ENCODE data around the gene FBLN1. TPM values are rescaled to one million over a fixed set of nuclear protein-coding genes. Genes with fewer than 3 reads are reported as not detected.

The FBLN1 gene
- total and polyA plus RNA-seq, 2 of the 13 experiments (the other 11 are each of a cell fraction or from before 2014, with no cell fraction given), result 37.3 to 103 TPM

DNA sequence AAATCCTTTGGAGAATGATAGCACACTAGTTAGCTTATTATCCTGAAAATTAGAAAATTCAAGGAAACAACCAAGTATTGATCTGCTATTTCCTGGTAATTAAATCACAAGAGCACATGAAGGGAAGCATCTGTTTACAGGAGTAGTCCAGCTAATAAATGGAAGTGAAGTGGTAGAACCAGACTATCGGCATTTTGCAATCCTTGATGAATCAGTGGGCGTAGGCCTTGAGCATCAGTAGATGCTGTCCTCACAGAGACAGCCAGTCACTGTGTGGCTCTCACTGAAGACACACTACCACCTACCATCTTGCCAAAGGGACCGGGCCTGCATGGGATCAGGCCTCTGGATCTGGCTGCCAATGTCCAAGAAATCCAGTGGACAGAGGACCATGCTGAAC, 69.8 kb downstream of the FBLN1 start (continued):
- TF ChIP-seq, protein P1, sequence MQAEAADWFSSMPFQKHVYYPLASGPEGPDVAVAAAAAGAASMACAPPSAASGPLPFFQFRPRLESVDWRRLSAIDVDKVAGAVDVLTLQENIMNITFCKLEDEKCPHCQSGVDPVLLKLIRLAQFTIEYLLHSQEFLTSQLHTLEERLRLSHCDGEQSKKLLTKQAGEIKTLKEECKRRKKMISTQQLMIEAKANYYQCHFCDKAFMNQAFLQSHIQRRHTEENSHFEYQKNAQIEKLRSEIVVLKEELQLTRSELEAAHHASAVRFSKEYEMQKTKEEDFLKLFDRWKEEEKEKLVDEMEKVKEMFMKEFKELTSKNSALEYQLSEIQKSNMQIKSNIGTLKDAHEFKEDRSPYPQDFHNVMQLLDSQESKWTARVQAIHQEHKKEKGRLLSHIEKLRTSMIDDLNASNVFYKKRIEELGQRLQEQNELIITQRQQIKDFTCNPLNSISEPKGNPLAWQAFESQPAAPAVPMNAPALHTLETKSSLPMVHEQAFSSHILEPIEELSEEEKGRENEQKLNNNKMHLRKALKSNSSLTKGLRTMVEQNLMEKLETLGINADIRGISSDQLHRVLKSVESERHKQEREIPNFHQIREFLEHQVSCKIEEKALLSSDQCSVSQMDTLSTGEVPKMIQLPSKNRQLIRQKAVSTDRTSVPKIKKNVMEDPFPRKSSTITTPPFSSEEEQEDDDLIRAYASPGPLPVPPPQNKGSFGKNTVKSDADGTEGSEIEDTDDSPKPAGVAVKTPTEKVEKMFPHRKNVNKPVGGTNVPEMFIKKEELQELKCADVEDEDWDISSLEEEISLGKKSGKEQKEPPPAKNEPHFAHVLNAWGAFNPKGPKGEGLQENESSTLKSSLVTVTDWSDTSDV (CRISPR knock-in tag; IDR thresholded peaks at IDR 0.05), result no peak

DNA sequence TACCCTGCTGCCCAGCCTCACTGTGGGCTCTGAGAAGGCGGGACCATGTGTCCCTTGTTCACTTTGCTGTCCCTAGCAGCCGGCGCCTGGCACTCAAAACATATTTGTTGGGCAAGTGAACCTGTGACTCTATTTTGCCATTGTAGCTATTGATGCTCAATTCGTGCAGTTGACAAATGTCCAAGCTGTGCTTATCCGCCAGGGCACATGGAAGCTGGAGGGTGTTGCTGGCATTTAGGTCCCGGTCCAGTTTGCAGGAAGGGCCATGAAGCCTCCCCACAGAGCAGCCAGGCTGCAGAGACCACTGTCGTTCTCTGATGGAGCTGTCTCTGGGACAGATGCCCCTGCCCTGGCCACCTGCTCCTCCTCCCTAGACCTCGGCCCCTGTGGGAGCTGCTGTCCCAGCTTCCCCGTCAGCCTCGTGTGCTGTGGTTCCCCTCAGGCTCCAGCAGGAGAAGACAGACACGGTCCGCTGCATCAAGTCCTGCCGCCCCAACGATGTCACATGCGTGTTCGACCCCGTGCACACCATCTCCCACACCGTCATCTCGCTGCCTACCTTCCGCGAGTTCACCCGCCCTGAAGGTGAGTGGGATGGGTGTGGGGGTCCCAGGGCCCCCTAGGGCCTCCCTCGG, 71.5 kb downstream of the FBLN1 start:
- intact Hi-C loops (cut with micrococcal nuclease; ENCODE audit: unreplicated experiment) (no loop called here), in situ Hi-C loops (cut with HindIII; ENCODE audit: extremely low pct_ligation_motif_present, low pct_unique_long_range_greater_than_20kb) (no loop called here)
- CTCF ChIA-PET (ENCODE audit: low intra/inter-chr PET ratio, low total read pairs), result no interaction called here

More for the DNA sequence above, 71.5 kb downstream of the FBLN1 start:
- FAIRE-seq, result no peak
- ATAC-seq, result no peak
- no peak overlapping the region for H3K9ac ChIP-seq (ENCODE audit: insufficient read depth, low read depth, low read length)
- POLR2A ChIA-PET, result no interaction called here
- H2AFZ ChIP-seq (ENCODE audit: low read length), result no peak overlapping the region
- no peaks in the 10 kb centered on the region for H3K27me3 ChIP-seq (ENCODE audit: control insufficient read depth in 1 of 2, insufficient read depth in 2 of 2, low read length in 2 of 2)
- H3K27ac ChIP-seq (ENCODE audit: extremely low read length, insufficient read depth, low read length), result no peak overlapping the region
- no peaks in the 10 kb centered on the region for H3K79me2 ChIP-seq (ENCODE audit: insufficient read depth, low read length)
- H3K9me3 ChIP-seq (ENCODE audit: low read length), result peaks cover 21% of the 10 kb centered on the region
- no peaks in the 10 kb centered on the region for H3K4me1 ChIP-seq (ENCODE audit: insufficient read depth, low read length)
- 92% methylated on average over 18 of the region's 23 CpGs for WGBS (ENCODE audit: low lambda C conversion rate)
- H3K36me3 ChIP-seq (replicated peaks in 1 of 2; ENCODE audit: control insufficient read depth in 1 of 2, insufficient read depth in 2 of 2, low read length in 2 of 2), result peaks cover 1 to 4% of the 10 kb centered on the region in 2 experiments; a peak in 2 of 5 replicates
- no peak for DNase-seq (ENCODE audit: low spot score)
- TF ChIP-seq CC2D1A (CRISPR knock-in tag; IDR thresholded peaks at IDR 0.05) (no peak), NR2F2 (IDR thresholded peaks at IDR 0.05; ENCODE audit: borderline replicate concordance, low read depth) (no peak), NFE2 (CRISPR knock-in tag; IDR thresholded peaks at IDR 0.05) (no peak), MEIS2 (CRISPR knock-in tag; IDR thresholded peaks at IDR 0.05) (no peak), ZC3H13 (CRISPR knock-in tag; IDR thresholded peaks at IDR 0.05) (no peak), SAP130 (CRISPR knock-in tag; IDR thresholded peaks at IDR 0.05; ENCODE audit: low read depth) (no peak), ATM (IDR thresholded peaks at IDR 0.05; ENCODE audit: borderline replicate concordance) (no peak), ZNF230 (CRISPR knock-in tag; IDR thresholded peaks at IDR 0.05) (no peak), ZNF234 (CRISPR knock-in tag; conservative IDR thresholded peaks at IDR 0.05) (no peak), ZNF891 (CRISPR knock-in tag; IDR thresholded peaks at IDR 0.05) (no peak), ZNF446 (CRISPR knock-in tag; IDR thresholded peaks at IDR 0.05) (no peak)
- TF ChIP-seq, protein P2, sequence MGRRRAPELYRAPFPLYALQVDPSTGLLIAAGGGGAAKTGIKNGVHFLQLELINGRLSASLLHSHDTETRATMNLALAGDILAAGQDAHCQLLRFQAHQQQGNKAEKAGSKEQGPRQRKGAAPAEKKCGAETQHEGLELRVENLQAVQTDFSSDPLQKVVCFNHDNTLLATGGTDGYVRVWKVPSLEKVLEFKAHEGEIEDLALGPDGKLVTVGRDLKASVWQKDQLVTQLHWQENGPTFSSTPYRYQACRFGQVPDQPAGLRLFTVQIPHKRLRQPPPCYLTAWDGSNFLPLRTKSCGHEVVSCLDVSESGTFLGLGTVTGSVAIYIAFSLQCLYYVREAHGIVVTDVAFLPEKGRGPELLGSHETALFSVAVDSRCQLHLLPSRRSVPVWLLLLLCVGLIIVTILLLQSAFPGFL (CRISPR knock-in tag; IDR thresholded peaks at IDR 0.05), result no peak
- TF ChIP-seq, protein P3, sequence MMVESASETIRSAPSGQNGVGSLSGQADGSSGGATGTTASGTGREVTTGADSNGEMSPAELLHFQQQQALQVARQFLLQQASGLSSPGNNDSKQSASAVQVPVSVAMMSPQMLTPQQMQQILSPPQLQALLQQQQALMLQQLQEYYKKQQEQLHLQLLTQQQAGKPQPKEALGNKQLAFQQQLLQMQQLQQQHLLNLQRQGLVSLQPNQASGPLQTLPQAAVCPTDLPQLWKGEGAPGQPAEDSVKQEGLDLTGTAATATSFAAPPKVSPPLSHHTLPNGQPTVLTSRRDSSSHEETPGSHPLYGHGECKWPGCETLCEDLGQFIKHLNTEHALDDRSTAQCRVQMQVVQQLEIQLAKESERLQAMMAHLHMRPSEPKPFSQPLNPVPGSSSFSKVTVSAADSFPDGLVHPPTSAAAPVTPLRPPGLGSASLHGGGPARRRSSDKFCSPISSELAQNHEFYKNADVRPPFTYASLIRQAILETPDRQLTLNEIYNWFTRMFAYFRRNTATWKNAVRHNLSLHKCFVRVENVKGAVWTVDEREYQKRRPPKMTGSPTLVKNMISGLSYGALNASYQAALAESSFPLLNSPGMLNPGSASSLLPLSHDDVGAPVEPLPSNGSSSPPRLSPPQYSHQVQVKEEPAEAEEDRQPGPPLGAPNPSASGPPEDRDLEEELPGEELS (CRISPR knock-in tag; IDR thresholded peaks at IDR 0.05), result no peak
- TF ChIP-seq, protein P4, sequence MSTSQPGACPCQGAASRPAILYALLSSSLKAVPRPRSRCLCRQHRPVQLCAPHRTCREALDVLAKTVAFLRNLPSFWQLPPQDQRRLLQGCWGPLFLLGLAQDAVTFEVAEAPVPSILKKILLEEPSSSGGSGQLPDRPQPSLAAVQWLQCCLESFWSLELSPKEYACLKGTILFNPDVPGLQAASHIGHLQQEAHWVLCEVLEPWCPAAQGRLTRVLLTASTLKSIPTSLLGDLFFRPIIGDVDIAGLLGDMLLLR (CRISPR knock-in tag; IDR thresholded peaks at IDR 0.05), result no peak
- TF ChIP-seq, protein P5, sequence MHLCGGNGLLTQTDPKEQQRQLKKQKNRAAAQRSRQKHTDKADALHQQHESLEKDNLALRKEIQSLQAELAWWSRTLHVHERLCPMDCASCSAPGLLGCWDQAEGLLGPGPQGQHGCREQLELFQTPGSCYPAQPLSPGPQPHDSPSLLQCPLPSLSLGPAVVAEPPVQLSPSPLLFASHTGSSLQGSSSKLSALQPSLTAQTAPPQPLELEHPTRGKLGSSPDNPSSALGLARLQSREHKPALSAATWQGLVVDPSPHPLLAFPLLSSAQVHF (CRISPR knock-in tag; IDR thresholded peaks at IDR 0.05), result no peak
- H4K20me1 ChIP-seq (ENCODE audit: insufficient read depth, low read length), result no peaks in the 10 kb centered on the region
- no TSS peak for BruUV-seq (replicated peaks)
- H3K4me2 ChIP-seq (ENCODE audit: low read depth, low read length), result no peak overlapping the region
- H3K4me3 ChIP-seq (replicated peaks in 1 of 3; ENCODE audit: insufficient read depth in 1 of 3, low read depth in 2 of 3, low read length in 3 of 3), result no peak overlapping the region

Measured in HepG2 (cell line).